ENCODE data around the gene LEP. TPM values are rescaled to one million over a fixed set of nuclear protein-coding genes. Genes with fewer than 3 reads are reported as not detected.

The LEP gene
- total and polyA plus RNA-seq, 2 donors (not counting 1 experiment from before 2014, with no cell fraction given): 0.36 to 2.8 TPM

GRCh38 chr7:128303643-128304042 is 62.6 kb downstream of the LEP start:
- Histone ChIP-seq H3K79me2 (ENCODE audit: control insufficient read depth, insufficient read depth, low read length) (no peaks in the 10 kb centered on the region), H3K4me2 (ENCODE audit: extremely low read depth, insufficient read depth, low read length) (no peak overlapping the region), H3K27ac (ENCODE audit: insufficient read depth, low read length) (no peak overlapping the region), H3K4me1 (ENCODE audit: control insufficient read depth, extremely low read depth, insufficient read depth, low read length) (no peaks in the 10 kb centered on the region), H3K36me3 (ENCODE audit: control insufficient read depth, insufficient read depth, low read length) (peaks cover 6% of the 10 kb centered on the region), H3K4me3 (replicated peaks in 1 of 4; ENCODE audit: control extremely low read depth in 1 of 4, insufficient read depth in 1 of 4, low read depth in 3 of 4, low read length in 4 of 4) (no peak overlapping the region), H3K27me3 (ENCODE audit: control insufficient read depth, insufficient read depth, low read length) (no peaks in the 10 kb centered on the region), H4K20me1 (ENCODE audit: control insufficient read depth, extremely low read depth, insufficient read depth, low read length) (no peaks in the 10 kb centered on the region), H2AFZ (ENCODE audit: low read length) (no peak overlapping the region), H3K9ac (ENCODE audit: insufficient read depth, low read length) (no peak overlapping the region), H3K9me3 (ENCODE audit: control insufficient read depth, insufficient read depth, low read depth, low read length) (no peaks in the 10 kb centered on the region)
- no peak for TF ChIP-seq CTCF (conservative IDR thresholded peaks at IDR 0.05 in 1 of 2, IDR thresholded peaks at IDR 0.05 in 1 of 2; ENCODE audit: low read depth in 1 of 2, low read length in 2 of 2)
- no peak for TF ChIP-seq EZH2 (IDR thresholded peaks at IDR 0.05; ENCODE audit: low read length, missing control alignments)
- DNase-seq (ENCODE audit: low read depth in 2 of 2): no peak

GRCh38 chr7:128304212-128304611 is 63.1 kb downstream of the LEP start:
- Histone ChIP-seq H3K79me2 (ENCODE audit: control insufficient read depth, insufficient read depth, low read length) (no peaks in the 10 kb centered on the region), H3K4me3 (replicated peaks in 1 of 4; ENCODE audit: control extremely low read depth in 1 of 4, insufficient read depth in 1 of 4, low read depth in 3 of 4, low read length in 4 of 4) (no peak overlapping the region), H3K36me3 (ENCODE audit: control insufficient read depth, insufficient read depth, low read length) (peaks cover 6% of the 10 kb centered on the region), H3K27ac (ENCODE audit: insufficient read depth, low read length) (no peak overlapping the region), H4K20me1 (ENCODE audit: control insufficient read depth, extremely low read depth, insufficient read depth, low read length) (no peaks in the 10 kb centered on the region), H3K9me3 (ENCODE audit: control insufficient read depth, insufficient read depth, low read depth, low read length) (no peaks in the 10 kb centered on the region), H3K27me3 (ENCODE audit: control insufficient read depth, insufficient read depth, low read length) (no peaks in the 10 kb centered on the region), H3K4me2 (ENCODE audit: extremely low read depth, insufficient read depth, low read length) (no peak overlapping the region), H3K9ac (ENCODE audit: insufficient read depth, low read length) (no peak overlapping the region), H2AFZ (ENCODE audit: low read length) (no peak overlapping the region), H3K4me1 (ENCODE audit: control insufficient read depth, extremely low read depth, insufficient read depth, low read length) (no peaks in the 10 kb centered on the region)
- TF ChIP-seq CTCF (conservative IDR thresholded peaks at IDR 0.05 in 1 of 2, IDR thresholded peaks at IDR 0.05 in 1 of 2; ENCODE audit: low read depth in 1 of 2, low read length in 2 of 2): no peak
- TF ChIP-seq EZH2 (IDR thresholded peaks at IDR 0.05; ENCODE audit: low read length, missing control alignments): no peak
- DNase-seq (ENCODE audit: low read depth in 2 of 2): no peak

- H3K9me3 ChIP-seq (ENCODE audit: control insufficient read depth, insufficient read depth, low read depth, low read length): no peaks in the 10 kb centered on the region
- peaks cover 6% of the 10 kb centered on the region for H3K36me3 ChIP-seq (ENCODE audit: control insufficient read depth, insufficient read depth, low read length)
- no peak overlapping the region for H3K4me2 ChIP-seq (ENCODE audit: extremely low read depth, insufficient read depth, low read length)
- H2AFZ ChIP-seq (ENCODE audit: low read length): no peak overlapping the region
- H3K27me3 ChIP-seq (ENCODE audit: control insufficient read depth, insufficient read depth, low read length): no peaks in the 10 kb centered on the region
- H3K79me2 ChIP-seq (ENCODE audit: control insufficient read depth, insufficient read depth, low read length): no peaks in the 10 kb centered on the region
- DNase-seq (ENCODE audit: low read depth in 2 of 2): no peak
- no peak overlapping the region for H3K4me3 ChIP-seq (replicated peaks in 1 of 4; ENCODE audit: control extremely low read depth in 1 of 4, insufficient read depth in 1 of 4, low read depth in 3 of 4, low read length in 4 of 4)
- H3K9ac ChIP-seq (ENCODE audit: insufficient read depth, low read length): no peak overlapping the region
- no peaks in the 10 kb centered on the region for H4K20me1 ChIP-seq (ENCODE audit: control insufficient read depth, extremely low read depth, insufficient read depth, low read length)
- H3K27ac ChIP-seq (ENCODE audit: insufficient read depth, low read length): no peak overlapping the region
- H3K4me1 ChIP-seq (ENCODE audit: control insufficient read depth, extremely low read depth, insufficient read depth, low read length): no peaks in the 10 kb centered on the region
- TF ChIP-seq CTCF (conservative IDR thresholded peaks at IDR 0.05 in 1 of 2, IDR thresholded peaks at IDR 0.05 in 1 of 2; ENCODE audit: low read depth in 1 of 2, low read length in 2 of 2): no peak
- TF ChIP-seq EZH2 (IDR thresholded peaks at IDR 0.05; ENCODE audit: low read length, missing control alignments): no peak
Observed at GRCh38 chr7:128307061-128307460, 66.0 kb downstream of the LEP start.

Other genes with a start within 250 kb of the LEP start
- 0.26 and 0.33 TPM in 2 replicates for gene LRRC4, start 209.8 kb upstream of the LEP start, total RNA-seq
- gene LRRC4, start 209.8 kb upstream of the LEP start, polyA plus RNA-seq: 0.20 and 0.96 TPM in 2 replicates
- 9.5 and 11.2 TPM in 2 replicates for gene RBM28, start 102.6 kb downstream of the LEP start, total RNA-seq
- 22.9 and 24.3 TPM in 2 replicates for gene RBM28, start 102.6 kb downstream of the LEP start, polyA plus RNA-seq
- gene PRRT4, start 120.4 kb downstream of the LEP start, total RNA-seq: under 0.01 and 0.26 TPM in 2 replicates
- gene PRRT4, start 120.4 kb downstream of the LEP start, polyA plus RNA-seq: 0.03 TPM in 2 replicates
- 42.9 and 56.5 TPM in 2 replicates for gene IMPDH1, start 168.7 kb downstream of the LEP start, total RNA-seq
- gene IMPDH1, start 168.7 kb downstream of the LEP start, polyA plus RNA-seq: 30.2 and 36.1 TPM in 2 replicates
- 17.7 and 30.8 TPM in 2 replicates for gene HILPDA, start 214.6 kb downstream of the LEP start, total RNA-seq
- gene HILPDA, start 214.6 kb downstream of the LEP start, polyA plus RNA-seq: 14.8 and 20.1 TPM in 2 replicates
- gene METTL2B, start 235.5 kb downstream of the LEP start, total RNA-seq: 25.4 and 30.9 TPM in 2 replicates
- 25.5 and 28.8 TPM in 2 replicates for gene METTL2B, start 235.5 kb downstream of the LEP start, polyA plus RNA-seq